Raji (cell line): ENCODE results near the gene ZNF593OS.

Source experiments
- POLR2A ChIP-seq: IDR thresholded peaks from 2 replicates; pipeline ENCODE4 v1.6.1; 2011; ENCODE audit warnings: low read depth, low read length, control low read depth; ENCODE audit not compliant: insufficient read depth

ZNF593OS gene

DNA sequence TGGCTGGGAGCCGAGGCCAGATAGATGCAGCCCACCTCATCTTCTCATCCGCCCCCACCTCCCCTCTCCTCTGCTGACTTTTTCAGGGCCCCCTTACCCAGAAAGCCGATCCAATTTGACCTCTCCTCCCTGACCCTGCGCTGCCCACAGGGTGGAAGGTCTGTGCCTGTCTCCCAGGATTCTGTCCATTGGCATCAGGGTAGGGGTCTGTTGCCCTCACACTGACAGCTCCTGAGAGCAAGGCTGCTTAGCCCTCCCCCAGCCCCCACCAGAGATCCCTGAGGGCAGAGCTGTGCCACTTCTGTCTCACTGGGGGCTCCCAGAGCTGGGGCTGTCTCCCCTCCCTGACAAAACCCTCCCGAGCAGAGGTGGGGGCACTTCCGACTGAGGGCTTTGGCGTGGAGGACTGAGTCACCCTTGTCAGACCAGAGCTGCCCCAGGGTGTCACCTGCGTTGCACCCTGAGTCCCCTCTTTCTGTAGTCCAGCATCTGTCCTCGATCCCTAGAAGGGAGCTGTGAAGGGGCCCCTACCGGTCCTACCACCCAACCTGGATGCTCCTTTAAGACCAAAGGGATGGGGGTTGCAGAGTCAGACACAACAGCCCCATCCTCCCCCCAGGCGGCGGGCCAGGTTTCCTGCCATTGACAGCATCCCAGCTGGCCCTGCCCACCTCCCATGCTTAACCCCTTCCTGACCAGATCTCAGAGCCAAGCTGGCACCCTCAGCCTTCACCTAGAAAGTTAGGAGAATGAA is 15.2 kb downstream of the ZNF593OS start:
- TF ChIP-seq POLR2A = no peak

DNA sequence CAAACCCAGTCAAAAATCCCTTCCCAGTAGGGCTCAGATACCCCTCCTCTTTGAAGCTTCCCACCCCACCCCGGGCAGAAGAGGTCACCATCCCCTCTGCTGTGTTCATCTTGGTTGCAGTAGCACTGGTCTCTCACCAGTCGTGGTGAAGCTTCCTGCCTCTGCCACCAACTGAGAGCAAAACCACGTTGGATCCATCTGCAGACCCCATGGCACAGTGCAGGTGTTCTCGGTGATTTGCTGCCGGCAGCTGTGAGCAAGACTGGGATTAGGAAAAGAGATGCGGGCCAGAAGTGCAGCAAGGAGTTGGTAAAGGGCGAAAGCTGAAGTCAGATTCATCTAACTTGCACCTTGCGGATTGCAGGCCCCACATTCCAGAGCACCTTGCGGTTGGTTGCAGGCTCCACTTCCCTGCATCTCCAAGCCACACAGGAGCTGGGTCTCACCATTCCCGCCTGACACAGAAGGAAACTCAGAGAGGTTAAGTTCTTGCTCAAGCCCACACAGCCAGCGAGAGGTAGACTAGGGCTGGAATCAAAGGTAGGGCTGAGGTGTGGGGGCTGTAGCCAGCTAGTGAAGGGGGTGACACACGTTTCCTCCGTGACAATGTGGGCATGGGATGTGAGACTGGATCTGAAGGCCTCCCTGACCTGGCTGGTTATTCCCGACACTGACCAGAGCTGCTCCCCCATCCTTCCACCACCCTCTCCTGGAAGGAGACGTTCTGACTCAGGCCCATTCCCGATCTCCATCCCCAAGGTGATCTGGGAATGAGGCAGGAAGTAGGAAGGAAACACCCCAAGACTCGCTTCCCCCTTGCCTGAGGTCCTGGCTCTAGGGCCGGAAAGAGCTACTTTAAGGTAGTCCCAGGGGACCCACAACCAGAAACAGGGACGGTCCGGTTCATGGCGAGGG is 16.0 kb downstream of the ZNF593OS start:
- no peak for TF ChIP-seq POLR2A

DNA sequence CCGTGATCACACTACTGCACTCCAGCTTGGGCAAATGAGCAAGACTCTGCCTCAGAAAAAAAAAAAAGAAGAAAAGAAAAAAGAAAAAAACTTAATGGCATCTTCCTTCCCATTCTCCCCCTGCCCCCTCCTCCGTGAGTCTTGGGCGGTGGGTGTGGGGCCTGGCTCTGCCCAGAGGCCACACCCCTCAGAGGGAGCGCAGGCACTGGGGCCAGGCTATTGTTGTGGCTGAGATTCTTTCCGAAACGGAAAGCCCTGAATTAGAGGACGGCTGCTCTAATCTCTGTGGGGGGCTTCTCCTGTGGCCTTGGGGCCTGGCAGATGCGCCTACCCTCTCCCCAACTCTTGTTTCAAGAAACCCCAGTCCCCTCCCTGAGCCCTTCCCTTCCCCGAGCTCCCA is 16.9 kb downstream of the ZNF593OS start:
- TF ChIP-seq POLR2A = no peak

DNA sequence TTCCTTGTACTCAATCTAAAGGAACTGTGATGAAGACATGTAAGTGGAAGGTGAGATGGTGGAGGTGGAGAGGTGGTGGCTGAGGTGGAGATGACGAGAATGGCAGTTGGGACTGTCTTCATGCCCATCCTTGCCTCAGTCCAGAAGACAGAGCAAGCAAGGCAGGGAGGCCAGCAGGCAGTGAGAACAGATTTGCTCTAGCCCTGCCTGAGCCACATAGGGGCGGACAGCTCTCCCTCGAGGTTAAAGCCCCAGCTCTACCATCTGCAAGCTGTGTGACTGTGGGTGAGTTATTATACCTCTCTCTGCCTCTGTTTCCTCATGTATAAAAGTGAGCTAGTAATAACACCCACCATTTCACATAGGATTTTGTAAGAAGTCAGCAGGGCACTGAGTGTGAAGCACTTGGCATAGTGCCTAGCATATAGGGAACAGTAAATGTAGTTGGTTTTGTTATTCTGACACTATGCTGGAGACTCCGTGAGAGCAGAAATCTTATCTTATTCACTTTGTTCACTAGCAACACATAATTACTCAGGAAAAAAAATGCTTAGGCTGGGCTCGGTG is 17.6 kb downstream of the ZNF593OS start:
- TF ChIP-seq POLR2A = no peak

DNA sequence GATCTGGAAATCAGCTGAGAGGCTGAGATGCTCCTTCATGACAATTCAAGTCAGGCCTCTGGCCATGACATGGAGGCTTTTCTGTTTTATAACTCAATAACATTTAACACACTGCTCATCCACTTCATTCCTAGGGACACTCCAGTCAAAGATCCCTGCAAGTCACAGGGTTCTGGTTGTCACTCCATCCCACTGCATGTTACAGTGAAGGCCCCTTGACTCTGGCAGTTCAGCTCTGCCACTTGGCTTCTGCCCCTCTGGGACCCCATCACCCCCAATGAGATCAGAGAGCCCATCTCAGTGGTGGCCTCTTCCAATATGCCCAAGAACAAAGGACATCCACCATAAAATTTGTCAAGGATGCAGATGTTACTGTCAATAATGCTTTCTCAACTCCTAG is 22.7 kb downstream of the ZNF593OS start:
- TF ChIP-seq POLR2A = no peak

DNA sequence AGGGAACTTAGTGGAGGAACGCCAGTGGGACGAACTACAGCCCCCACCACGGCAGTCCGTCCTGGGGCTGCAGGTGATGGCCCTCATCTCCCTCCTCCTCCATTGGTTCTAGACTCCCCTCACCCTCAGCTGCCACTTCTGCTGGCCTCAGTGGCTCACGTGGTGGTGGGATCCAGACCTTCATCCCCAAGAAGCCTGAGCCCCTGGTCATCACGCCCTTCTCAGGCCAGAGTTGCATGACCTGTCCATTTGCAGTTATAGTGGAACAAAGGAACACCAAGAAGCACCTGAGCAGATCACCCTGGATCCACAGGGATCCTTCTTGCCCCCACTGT is 25.7 kb downstream of the ZNF593OS start:
- no peak for TF ChIP-seq POLR2A

DNA sequence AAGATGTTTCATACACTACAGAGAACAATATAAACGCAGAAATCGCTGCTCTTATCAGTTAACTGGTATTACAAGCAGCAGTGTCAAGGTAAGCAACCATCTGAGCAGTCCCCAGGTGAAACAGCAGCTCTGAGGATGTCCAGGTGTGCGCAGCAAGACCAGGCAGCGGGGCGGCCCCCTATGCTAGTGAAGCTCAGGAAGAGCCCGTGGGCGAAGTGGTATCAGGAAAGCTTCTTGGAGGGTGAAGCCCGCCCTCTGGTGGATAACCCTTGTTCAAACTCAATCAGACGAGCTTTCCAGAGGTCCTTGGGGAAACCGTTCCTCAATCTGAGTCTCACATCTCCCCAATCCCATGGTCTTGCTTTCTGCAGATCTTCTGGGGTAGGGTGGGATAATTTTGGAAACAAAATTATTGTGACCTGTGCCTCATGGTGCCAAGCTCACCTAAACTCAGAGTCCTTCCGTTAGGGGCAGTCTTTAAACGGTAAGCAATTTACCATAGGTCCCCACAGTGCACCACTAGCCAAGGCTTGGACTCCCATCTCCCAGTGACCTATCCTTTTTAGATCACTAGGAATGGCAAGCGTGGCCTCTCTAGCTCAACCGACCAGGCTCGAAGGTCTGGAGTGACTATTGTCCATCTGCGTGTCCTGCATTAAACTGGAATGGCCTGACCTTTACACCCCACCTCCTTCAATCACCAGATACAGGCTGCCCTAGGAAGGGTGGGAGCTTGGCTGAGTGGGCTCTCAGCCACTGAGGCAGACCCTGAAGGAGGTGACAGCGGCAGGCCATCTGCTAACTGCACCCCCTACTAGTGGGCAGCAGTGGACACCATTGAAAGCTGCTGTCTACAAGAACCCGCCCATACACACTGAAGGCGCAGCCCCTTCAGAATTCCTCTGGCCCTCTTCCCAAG is 26.3 kb downstream of the ZNF593OS start:
- TF ChIP-seq POLR2A = no peak

DNA sequence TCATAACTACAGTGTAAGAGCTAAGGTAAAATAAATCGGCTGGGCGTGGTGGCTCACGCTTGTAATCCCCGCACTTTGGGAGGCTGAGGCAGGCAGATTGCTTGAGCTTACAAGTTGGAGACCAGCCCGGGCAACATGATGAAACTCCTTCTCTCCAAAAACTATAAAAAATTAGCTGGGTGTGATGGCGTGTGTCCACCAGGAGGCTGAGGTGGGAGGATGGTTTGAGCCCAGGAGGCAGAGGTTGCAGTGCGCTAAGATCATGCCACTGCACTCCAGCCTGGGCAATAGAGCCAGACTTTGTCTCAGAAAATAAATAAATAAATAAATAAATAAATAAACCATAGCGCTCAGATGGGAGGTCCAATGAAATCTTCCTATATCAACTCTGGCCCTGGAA is 29.5 kb downstream of the ZNF593OS start:
- no peak for TF ChIP-seq POLR2A

DNA sequence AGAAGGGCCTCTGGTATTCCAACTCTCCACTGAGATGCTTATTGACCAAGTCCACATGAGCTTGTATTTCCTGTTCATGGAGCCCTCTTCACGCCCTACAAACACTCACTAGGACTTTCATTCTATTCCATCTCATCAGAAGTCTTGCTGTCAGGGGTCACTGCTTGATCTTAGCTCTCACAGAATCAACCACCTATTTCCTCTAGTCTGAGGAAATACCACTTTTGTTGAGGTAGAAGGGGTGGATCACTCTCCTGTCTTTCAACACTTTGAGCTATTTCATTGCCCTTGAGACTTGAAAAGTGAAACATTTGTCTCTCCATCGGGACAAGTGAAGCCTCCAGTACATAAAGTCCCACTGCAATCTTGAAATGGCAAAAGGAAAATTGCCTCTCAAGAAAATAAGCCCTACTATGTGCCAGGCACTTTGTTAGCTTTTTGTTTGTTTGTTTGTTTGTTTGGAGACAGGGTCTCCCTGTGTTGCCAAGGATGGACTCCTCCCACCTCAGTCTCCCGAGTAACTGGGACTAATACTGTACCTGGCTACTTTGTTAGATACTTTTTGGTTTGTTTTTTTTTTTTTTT is 32.6 kb downstream of the ZNF593OS start:
- TF ChIP-seq POLR2A = no peak

DNA sequence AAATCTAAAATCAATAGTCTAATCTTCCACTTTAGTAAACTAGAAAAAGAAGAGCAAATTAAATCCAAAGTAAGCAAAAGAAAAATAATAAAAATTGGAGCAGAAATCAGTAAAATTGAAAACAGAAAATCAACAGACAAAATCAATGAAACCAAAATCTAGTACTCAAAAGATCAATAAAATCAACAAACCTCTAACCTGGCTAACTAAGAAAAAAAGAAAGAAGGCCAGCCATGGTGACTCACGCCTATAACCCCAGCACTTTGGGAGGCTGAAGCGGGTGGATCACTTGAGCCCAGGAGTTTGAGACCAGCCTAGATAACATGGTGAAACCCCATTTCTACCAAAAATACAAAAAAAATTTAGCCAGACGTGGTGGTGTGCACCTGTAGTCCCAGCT is 37.2 kb downstream of the ZNF593OS start:
- no peak for TF ChIP-seq POLR2A

DNA sequence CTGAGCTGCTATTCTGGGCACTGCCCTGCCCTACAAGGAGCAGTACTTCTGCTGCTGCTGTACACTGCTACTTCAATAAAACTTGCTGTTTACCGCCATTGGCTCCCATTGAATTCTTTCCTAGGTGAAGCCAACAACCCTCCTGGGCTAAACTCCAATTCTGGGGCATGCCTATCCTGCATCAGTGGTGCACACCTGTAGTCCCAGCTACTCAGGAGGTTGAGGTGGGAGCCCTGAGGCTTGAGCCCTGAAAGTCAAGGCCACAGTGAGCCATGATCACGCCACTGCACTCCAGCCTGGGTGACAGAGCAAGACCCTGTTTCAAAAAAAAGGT is 38.8 kb downstream of the ZNF593OS start:
- TF ChIP-seq POLR2A = no peak

DNA sequence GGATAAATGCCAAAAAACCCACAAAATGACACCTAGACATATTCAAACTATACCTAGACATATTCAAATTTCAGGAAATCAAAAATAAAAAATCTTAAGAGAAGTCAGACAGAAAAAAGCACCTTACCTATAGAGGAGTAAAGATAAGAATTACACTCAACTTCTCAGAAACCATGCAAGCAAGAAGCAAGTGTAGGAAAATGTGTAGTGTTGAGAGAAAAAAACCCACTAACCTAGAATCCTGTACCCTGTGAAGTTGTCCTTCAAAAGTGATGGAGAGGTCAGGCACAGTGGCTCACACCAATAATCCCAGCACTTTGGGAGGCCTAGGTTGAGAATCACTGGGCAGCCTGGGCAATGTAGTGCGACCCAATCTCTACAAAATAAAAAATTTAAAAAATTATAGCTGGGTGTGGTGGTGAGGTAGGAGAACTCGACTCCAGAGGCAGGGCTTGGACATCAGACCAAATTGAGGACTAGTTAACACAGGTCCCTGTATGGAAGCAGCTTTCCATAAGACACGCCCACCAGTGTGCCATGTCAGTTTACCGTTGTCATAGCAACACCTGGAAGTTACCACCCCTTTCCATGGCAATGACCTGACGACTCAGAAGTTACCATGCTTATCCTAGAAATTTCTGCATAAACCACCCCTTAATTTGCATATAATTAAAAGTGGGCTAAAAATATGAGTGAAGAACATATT is 39.4 kb downstream of the ZNF593OS start:
- TF ChIP-seq POLR2A = no peak

DNA sequence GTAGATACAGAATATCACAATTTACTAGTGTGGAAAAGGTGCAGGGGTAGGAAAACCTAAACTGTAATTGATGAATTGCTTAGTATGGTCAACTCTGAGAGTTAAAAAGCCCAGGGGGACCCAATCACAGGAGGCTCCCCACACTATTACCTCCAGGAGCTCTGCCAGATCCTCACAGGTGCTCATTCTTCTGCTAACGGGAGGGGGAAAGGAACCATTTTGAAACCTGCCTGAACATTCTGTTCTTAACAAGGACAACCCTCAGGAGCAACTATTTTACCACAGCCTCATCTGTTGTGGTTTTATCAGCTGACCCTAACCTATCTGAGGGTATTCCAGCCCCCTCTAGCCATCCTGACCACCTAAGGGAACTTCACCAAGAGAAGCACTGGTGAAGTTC is 40.9 kb downstream of the ZNF593OS start:
- TF ChIP-seq POLR2A = no peak

DNA sequence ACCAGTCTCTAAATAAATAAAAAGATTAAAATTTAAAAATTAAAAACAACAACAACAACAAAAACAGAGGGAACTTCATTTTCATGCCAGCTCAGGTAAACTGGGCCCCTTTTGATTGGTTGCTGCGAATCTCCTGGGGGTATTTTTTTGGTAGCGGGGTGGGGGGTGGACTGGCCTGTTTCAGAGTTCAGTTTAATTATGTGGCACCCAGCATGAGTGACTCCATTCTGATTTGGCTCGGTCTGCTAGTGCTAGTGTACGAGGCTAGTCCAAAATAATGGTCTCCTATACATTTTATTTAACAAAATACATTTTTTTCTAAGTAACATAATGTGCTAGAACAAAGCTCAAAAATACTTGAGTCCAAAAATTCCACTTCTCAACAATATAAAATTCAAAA is 41.9 kb downstream of the ZNF593OS start:
- no peak for TF ChIP-seq POLR2A
